Dermis blood vessel endothelial cell (primary cell): ENCODE results near the gene SPDYE18. TPM values are rescaled to one million over a fixed set of nuclear protein-coding genes. Genes with fewer than 3 reads are reported as not detected.
"Not testable (repeated sequence)": the region's sequence is repeated elsewhere in the genome, so short reads cannot be mapped to it uniquely, and the experiment has no call there.

Experiments
- DNase-seq: peaks from one replicate; pipeline ENCODE4 v3.0.0; 2010
- total RNA-seq: library from RNA; depleted of rRNA; stranded (reverse); fragments of >200 nt; gene quantifications from 2 replicates; pipeline ENCODE4 v1.2.3, GENCODE V29; 2014

SPDYE18 gene, protein sequence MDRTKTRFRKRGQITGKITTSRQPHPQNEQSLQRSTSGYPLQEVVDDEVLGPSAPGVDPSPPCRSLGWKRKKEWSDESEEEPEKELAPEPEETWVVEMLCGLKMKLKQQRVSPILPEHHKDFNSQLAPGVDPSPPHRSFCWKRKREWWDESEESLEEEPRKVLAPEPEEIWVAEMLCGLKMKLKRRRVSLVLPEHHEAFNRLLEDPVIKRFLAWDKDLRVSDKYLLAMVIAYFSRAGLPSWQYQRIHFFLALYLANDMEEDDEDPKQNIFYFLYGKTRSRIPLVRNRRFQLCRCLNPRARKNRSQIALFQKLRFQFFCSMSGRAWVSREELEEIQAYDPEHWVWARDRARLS
- 0.51 TPM in 1 of 2 replicates, not detected in the other for total RNA-seq

DNA sequence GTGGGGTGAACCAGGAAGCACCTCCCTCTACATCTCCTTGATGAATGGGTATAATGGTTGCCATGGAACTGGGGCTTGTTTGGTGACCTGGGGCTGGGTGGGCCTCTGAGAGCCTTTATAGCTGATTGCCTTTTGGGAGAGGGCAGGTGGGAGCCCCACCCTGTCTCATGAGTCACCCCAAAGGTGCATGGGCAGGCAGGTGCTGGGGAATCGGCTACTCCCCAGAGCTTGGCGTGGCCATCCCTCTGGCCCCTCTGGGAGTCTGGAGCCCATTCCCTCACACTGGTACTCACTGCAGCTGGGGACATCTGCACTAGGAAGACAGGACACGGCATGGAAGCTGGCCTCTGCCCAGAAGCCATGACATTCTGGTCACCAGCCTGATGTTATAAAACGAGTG, at the start of gene SPDYE18:
Gene SPDYE18, minus strand, starts transcription at position 2 of the 400 bp plus-strand sequence. CDS start 2,046 bp downstream, outside the sequence.
- not testable (repeated sequence) for DNase-seq

DNA sequence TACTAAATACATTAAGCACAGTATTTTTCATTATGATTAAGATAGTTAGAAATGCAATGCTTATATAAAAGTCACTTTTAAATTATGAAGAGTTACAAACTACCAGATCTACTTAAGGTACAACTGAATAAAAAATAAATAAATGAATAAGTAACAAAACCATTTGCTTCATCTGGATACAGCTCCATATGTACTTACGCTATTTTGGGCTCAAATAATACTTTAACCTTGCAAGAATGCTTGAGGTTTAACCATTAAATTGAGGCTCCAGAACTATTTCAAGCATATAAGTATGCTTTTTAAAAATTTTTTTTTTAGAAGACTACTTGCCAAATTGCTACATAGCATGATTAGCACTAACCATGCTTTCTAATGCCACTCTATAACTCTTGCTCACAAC, 46.0 kb upstream of the SPDYE18 start:
- not testable (repeated sequence) for DNase-seq

DNA sequence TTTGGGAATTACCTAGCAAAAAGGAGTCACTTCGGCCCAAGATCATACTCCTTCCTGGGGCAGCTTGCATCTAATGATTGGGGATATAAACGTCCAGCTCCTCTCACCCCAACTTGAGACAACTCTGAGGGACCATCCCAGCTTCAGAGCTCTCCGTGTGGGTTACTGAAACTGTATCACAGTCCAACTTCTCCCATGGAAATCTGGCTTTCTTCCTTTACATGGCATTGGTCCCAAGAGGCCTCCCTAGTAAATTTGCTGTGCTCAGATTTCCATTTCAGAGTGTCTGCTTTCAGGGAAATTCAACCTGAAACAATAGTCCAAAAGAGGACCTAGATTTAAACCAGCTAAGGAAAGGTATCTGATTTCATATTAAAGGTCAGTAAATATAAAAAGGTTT, 45.3 kb upstream of the SPDYE18 start:
- DNase-seq: not testable (repeated sequence)

DNA sequence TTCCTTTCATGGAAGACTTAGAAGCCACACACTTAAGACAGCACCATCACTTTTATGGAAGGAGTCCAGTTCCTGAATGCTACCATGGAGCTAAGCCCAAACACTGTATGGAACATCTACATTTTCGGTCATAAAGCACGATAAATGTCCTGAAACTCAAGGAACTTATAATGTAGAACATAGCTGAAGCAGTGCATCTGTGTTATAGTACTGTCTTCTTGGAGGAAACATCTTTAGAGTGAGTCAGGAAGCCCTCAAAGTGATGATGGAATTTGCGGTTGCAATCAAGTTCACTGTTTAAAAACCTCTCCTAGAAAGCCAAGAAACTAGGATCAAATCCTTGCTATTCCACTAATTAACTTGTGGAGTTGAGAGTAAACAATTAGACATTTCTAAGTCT, 43.5 kb upstream of the SPDYE18 start:
- peak; percentile 2 for DNase-seq

DNA sequence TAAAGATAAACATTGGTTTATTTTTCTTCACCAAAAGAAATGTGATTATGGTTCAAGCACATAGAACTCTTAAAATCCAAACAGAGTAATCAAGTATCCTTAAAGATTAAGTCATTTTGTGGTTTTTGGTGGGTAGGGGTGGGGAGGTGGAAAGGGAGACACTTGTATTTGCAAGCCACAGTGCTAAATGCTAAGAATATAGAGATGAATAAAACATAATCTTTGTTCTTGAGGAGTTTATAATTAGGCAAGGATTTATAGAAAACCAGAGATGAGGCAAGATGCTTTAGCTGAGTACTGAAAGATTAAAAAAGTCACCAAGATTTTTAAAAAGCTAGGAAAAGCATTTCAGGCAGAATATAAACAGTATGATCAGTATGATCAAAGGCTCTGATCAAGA, 40.3 kb upstream of the SPDYE18 start:
- not testable (repeated sequence) for DNase-seq

DNA sequence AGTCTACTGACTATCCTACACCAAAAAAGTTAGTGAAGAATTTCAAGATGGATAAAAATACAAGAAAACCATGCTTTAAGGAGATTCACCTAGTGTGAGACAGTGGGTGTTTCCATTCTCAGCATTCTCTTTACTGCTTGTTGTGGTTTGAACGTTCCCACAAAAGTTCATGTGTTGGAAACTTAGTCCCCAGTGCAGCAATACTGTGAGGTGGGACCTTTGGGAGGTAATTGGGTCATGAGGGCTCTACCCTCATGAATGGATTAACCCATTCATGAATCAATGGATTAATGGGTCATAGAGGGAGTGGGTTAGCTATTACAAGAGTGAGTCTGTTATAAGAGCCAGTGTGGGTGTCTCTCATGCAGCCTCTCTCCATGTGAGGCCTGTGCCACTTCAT, 38.8 kb upstream of the SPDYE18 start:
- not testable (repeated sequence) for DNase-seq

DNA sequence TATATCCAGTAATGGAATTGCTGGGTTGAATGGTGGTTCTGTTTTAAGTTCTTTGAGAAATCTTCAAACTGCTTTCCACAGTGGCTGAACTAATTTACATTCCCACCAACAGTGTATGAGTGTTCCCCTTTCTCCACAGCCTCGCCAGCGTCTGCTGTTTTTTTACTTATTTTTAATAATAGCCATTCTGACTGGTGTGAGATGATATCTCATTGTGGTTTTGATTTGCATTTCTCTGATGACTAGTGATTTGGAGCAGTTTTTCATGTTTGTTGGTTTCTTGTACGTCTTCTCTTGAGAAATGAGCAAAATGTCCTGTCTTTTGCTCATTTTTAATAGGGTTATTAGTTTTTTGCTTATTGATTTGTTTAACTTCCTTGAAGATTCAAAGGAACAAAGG, 38.1 kb upstream of the SPDYE18 start:
- not testable (repeated sequence) for DNase-seq

DNA sequence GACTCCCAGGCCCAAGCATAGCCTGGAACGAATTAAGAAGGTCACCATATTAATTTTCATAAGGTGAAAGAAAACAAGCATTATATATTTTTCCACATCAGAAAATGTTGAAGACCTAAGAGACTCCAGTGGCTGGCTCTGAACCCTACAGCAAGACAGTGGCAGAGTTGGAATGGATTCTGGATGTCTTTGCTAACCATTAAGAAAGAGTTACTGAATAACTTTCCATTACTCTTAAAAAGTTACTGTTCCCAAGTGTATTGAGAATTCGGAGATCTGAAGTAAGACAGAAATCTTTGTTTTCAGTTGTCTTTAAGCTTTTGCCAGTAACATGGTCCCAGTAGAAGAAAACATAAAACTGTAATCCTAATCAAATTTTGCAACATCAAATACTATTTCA, 29.9 kb upstream of the SPDYE18 start:
- not testable (repeated sequence) for DNase-seq

DNA sequence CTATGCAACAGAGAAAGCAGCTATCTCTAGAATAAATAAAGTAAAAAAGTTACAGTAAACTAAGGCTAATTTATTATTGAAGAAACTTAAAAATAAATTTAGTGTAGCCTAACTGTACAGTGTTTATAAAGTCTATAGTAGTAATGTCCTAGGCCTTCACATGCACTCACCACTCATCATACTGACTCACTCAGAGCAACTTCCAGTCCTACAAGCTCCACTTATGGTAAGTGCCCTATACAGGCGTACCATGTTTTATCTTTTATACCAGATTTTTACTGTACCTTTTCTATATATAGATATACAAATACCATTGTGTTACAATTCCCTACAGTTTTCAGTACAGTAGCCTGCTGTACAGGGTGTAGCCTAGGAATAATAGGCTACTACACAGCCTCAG, 19.8 kb upstream of the SPDYE18 start:
- not testable (repeated sequence) for DNase-seq

DNA sequence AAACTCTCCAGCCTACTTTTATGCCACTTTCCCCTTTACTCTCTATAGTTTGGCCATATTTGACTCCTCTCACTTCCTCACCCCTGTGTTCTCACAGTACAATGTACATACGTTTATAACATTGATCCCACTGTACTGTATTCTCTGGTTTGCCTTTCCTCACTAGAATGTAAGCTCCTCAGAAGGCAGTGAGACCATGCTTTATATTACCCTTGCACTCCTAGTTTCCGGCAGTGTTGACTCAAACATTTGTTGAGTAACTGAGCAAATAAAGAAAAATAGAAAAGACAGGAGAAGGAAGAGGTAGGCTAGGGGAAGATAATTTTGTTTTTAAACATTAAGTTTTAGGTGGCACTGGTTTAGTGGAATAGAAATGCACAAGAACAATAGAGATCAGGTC, 17.9 kb upstream of the SPDYE18 start:
- DNase-seq: not testable (repeated sequence)

DNA sequence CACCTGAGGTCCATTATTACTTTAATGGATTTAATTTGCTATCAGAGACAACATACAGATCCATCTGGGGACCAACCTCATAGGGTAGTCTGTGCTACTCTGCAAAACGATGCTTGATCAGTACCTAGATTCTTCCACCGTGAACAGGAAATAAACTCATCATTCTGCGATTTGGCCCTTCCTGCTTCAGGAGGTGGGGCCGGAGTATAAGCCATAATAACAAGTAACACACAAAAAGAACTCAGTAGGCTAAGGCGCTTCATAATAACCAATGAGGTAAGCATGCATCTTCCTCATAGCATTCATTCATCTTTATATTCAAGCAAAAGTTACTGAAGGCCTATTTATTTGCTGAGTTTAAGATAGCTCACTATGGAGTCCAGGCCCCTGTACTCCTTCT, 17.3 kb upstream of the SPDYE18 start:
- DNase-seq: peak; percentile 60

DNA sequence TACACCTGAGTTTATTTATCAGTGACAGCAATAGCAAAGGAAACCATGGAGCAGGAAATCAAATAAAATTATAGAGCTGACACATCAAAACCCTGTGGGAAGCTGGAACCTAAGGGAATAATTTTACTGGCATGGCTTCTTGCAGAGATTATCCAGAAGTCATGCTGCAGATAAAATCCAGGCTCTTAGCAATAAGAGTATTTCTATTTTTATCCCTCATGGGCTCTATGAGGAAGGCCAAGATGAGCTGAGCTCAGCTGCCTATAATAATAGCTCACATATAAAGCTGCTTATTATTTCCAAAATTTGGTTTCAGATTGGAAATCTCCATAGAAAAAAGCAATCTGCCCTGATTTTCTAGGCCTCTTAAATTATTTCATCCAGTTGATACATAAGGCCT, 16.8 kb upstream of the SPDYE18 start:
- DNase-seq: not testable (repeated sequence)

DNA sequence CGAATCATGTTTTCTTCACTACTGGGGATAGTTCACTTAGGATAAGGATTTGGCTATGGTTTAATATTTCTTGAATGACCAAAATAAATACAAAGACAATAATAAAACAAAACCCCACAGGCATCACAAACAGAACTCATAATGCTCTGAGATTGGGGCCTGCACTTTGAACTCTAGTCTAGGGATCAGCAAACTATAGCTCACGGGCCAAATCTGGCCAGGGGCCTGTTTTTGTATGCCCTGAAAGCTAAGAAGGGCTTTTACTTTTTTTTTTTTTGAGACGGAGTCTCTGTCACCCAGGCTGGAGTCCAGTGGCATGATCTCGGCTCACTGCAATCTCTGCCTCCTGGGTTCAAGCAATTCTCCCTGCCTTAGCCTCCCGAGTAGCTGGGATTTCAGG, 14.7 kb upstream of the SPDYE18 start:
- not testable (repeated sequence) for DNase-seq

DNA sequence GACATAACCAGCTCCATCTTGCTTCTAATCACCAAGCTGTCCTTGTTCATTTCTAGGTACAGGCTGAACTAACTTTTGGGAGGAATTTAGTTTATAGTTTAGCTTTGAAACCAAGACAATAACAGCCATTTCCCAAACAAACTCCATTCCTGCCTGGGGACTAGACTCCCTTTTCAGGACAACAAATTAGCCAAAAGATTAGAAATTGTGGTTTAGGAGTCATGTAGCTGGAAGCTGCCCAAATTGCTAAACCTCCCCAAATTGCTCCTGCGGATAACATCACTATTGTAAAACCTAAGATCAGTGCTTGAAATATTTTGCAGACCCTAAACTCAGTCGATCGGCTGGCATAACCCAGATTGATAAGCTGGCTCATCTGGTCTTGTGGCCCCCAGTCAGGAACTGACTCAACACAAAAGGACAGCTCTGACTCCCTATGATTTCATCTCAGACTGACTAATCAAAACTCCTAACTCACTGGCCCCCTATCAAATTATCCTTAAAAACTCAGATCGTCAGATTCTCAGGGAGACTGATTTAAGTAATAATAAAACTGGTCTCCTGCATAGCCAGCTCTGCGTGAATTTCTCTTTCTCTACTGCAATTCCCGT, 12.5 kb upstream of the SPDYE18 start:
- peak; percentile 6 for DNase-seq

DNA sequence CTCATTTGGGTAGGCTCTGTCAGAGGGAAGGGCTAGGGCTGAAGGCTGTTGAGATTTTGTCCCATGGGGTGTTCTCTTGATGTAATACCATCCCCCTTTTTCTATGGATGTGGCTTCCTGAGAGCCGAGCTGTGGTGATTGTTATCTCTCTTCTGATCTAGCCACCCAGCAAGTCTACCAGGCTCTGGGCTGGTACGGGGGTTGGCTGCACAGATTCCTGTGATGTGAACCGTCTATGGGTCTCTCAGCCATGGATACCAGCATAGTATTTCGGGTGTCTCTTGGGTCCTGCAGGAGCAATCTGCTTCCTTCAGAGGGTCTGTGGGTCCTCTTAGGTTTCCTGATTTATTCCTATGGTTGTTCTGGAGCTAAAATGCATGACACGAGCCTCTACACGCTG, 8.8 kb upstream of the SPDYE18 start:
- not testable (repeated sequence) for DNase-seq

DNA sequence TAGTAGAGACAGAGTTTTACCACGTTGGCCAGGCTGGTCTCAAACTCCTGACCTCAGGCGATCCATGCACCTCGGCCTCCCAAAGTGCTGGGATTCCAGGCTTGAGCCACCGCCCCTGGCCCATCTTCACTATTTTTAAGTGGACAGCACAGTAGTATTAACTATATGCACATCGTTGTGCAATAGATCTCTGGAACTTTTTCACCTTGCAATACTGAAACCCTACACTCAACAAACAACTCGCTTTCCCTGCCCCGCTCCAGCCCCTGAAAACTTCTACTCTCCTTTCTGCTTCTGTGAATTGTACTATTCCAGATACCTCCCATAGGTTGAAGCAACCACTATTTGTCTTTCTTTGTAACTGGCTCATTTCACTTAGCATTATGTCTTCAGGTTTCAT, 3.5 kb upstream of the SPDYE18 start:
- not testable (repeated sequence) for DNase-seq

DNA sequence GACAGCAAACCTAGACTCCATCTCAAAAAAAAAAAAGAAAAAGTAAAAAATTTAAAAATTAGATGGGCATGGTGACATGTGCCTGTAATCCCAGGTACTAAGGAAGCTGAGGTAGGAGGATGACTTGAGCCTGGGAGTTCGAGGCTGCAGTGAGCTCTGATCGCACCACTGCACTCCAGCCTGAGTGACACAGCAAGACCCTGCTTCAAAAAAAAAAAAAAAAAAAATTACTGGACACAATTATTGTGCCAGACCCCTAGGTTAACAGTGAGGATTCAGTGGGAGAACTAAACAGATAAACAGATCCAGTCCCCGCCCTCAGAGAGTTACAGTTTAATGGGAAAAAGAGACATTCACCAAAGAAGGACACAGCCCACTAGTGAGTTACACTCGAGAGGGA, 1.4 kb upstream of the SPDYE18 start:
- DNase-seq: not testable (repeated sequence)

DNA sequence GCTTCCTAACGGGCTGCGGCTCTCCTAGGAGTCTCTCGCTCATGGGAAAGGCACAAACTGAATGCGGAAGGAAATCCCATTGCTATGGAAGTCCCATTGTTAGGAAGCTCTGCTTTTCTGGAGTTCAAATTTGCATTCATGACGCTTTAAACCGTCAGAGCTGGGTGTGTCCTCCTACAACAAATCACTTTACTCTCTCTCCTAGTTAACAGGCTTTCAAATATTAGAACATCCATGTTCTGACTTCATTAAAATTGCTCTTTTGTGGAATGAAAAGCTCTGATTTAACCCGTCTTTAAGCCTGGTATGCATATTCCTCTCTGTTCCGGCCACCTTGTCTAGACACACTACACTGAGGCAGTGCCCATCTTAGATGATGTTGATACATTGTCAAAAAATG, 30.1 kb downstream of the SPDYE18 start, which contains the start of gene SPDYE17:
Gene SPDYE17, minus strand, starts transcription at position 101 of the 400 bp plus-strand sequence. CDS start 1,791 bp downstream, outside the sequence.
- DNase-seq: not testable (repeated sequence)

DNA sequence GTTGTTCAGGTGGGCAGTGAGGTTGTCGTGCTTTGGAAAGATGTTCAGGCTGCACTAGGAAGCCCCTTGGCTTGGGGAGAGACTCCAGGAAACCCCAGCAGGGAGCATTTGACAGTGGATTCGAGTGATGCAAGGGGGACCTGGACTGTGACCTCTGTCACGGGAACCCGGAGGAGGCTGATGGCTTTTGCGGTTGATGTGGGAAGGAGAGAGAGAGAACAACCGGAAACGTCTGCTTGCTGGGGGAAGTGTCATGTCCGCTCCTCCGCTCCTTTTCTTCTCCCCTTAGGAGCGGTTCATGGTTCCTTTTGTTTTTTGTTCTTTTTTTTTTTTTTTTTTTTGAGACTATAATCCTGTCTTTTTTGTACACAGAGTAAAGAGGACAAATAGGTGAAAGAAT, 36.0 kb downstream of the SPDYE18 start:
- DNase-seq: not testable (repeated sequence)

DNA sequence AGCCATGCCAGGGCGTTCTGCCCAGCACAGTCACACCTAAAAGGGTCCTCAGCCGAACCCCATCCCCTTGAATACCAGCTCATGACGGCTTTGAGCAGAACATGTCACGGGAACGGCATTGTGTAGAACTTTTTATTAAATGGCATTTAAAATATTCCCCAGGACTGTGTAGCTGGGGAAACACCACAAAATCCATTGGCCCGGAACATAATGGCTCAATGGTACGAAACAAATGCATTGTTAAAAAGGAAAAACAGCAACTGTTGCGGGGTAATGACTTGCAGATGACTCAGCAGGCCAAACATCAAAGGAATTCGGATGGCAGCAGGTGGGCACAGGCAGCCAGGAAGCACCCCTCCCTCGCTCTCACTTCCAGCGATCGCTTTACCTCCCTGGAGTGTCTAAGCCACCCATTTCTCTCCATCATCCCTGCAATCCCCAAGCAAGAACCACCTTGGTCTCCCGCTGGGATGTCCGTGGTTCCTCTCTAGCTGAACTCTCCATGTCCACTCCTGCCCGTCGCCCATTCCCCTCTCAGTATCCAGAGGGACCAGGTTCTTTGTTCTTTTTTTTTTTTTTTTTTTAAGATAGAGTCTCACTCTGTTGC, 52.2 kb downstream of the SPDYE18 start:
- DNase-seq: peak; percentile 83

DNA sequence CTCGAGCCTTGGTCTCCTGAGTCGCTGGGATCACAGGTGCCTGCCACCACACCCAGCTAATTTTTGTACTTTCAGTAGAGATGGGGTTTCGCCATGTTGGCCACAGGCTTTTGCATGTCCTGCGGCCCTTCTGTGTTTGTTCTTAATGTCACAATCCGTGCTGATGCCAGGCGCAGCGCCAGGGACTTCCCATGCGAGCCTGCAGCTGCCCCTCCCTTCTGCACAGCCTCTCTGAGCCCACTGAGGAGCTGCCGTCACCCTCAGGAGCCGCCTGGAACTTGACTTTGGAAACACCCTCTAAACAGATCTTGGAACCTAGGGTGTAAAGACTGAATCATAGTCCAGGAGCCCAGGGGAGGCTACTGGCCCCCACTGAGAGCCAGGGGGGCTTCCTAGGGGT, 54.4 kb downstream of the SPDYE18 start:
- DNase-seq: not testable (repeated sequence)

DNA sequence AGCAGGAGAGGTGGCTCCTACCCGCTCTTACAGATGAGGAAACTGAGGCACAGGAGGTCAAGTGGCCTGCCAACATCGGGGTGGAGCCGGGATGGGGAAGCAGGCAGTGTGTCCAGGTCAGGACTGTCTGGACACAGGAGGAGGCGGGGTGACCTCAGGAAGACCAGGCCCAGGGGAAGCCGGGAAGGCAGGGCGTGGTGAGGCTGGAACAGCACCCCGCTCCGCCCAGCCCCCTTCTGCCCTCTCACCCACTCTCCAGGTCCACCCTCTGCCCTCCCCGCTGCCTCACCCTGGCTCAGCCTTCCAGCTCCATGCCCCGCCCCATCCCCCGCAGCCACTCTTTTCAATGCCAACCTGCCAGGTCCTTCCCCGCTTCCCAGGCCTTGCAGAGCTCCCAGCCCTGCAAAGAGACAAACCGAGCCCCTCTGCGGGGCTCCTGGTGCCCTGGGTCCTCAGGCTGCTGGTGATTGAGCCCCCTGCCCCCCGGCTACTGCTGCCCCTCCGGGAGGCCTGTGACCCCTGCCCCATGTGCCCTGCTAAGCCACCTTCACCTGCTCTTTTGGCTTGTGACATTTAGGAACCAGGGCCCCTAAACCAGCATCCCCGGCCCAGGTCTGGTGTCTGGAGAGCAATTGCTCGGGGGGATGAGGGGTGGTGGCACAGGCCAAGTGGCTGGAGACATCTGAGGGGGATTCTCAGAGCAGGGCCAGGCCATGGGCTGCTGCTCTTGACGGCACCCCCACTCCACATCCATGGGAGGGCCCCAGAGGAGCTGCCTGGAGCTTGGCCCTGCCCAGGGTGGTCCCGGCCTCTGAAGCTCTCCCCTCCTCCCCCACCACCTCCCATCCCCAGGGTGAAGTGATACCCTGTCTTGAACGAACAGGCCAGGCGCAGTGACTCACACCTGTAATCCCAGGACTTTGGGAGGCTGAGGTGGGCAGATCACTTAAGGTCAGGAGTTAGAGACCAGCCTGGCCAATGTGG, 55.9 kb downstream of the SPDYE18 start:
- not testable (repeated sequence) for DNase-seq
